Transverse colon (tissue), 4 donors: Measurements from ENCODE around the gene CFAP299.

Experiments
- CTCF ChIP-seq, 5 experiments: fragments of 200-600 bp in 3 of 5; fragments of 450-650 bp in 2 of 5; sonication (generic) in 3 of 5; IDR thresholded peaks; 1 replicate in 2 of 5; 2 replicates in 3 of 5; pipeline ENCODE4 v1.5.1; 2016 to 2017; ENCODE audit warnings: antibody characterized with exemption in 5 of 5, inconsistent platforms in 3 of 5, mild to moderate bottlenecking in 2 of 5, moderate library complexity in 1 of 5
- EP300 ChIP-seq: sonication (generic); formaldehyde crosslinking; IDR thresholded peaks from one replicate; pipeline ENCODE4 v1.6.1; 2017; ENCODE audit warnings: antibody characterized with exemption, low read depth
- POLR2A ChIP-seq: fragments of 450-650 bp; IDR thresholded peaks from one replicate; pipeline ENCODE4 v1.6.1; 2016; ENCODE audit warnings: antibody characterized with exemption, mild to moderate bottlenecking, moderate library complexity
- POLR2AphosphoS5 ChIP-seq, 3 donors: sonication (generic); formaldehyde crosslinking; IDR thresholded peaks; one replicate each; pipeline ENCODE4 v1.6.1; 2016; ENCODE audit warnings: antibody characterized with exemption in 3 of 3

DNA sequence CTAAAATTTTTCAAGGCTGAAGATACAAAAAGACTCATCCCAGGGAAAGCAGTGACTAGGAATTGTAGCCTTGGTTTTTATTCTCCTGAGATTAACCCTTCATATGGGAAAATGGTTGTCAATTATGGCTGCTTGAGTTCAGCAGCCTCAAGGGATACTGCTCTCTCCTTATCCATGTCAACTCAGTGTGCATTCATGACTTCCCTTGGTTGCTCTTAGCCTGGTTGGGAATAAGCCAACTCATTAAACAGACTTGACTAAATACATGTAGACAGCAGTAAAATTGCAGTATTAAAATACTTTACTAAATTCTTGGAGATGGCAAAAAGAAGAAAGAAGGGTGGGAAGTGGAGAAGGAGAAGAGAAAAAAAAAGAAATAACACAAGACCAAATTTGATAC is 650.5 kb downstream of the CFAP299 start:
- TF ChIP-seq POLR2A, result no peak
- TF ChIP-seq POLR2AphosphoS5 (IDR thresholded peaks at IDR 0.05), result no peak
- no peak for TF ChIP-seq CTCF (IDR thresholded peaks at IDR 0.05)
- no peak for TF ChIP-seq EP300
